Ovary (tissue), 9 donors: ENCODE results near the gene TOPAZ1. TPM values are rescaled to one million over a fixed set of nuclear protein-coding genes. Genes with fewer than 3 reads are reported as not detected.

Source experiments
- DNase-seq, 5 donors: peaks; one replicate each; pipeline ENCODE4 v3.0.0-alpha.2; 2019 to 2020
- H3K27ac ChIP-seq, 2 donors: fragments of 200-600 bp; one replicate each; pipeline versions ENCODE4 v1.5.1 to v1.8.0; 2019 to 2022
- H3K27me3 ChIP-seq: fragments of 200-600 bp; one replicate; pipeline ENCODE4 v1.8.0; 2022
- H3K36me3 ChIP-seq: fragments of 200-600 bp; sonication (generic); one replicate; pipeline ENCODE4 v1.5.1; 2019
- H3K4me1 ChIP-seq: one replicate; pipeline ENCODE4 v1.8.1; 2013; ENCODE audit warnings: mild to moderate bottlenecking, moderate library complexity; ENCODE audit not compliant: insufficient read depth
- H3K4me3 ChIP-seq: fragments of 200-600 bp; sonication (generic); one replicate; pipeline ENCODE4 v1.5.1; 2017
- H3K9me3 ChIP-seq, 2 donors: fragments of 200-600 bp in 1 of 2; sonication (generic) in 1 of 2; one replicate each; pipeline versions ENCODE4 v1.5.1 to v1.8.1; 2013 to 2019; ENCODE audit warnings: mild to moderate bottlenecking in 1 of 2, moderate library complexity in 1 of 2
- EP300 ChIP-seq: sonication (generic); formaldehyde crosslinking; IDR thresholded peaks from one replicate; pipeline ENCODE4 v1.6.1; 2017; ENCODE audit warnings: antibody characterized with exemption
- POLR2A ChIP-seq: fragments of 450-650 bp; IDR thresholded peaks from one replicate; pipeline ENCODE4 v1.6.1; 2017; ENCODE audit warnings: antibody characterized with exemption, mild to moderate bottlenecking, moderate library complexity
- WGBS, 3 donors: extraction: QIAGEN DNeasy Blood & Tissue Kit in 1 of 3; methylation state at CpG; one replicate each; pipeline versions ENCODE4 v1.1.5 to v1.1.7; 2013 to 2017; 5-methylcytosine and 5-hydroxymethylcytosine counted together
- intact Hi-C, 4 donors: fragments of 100-400 bp; cut with DNase I; formaldehyde crosslinking; loops; one replicate each; pipeline versions ENCODE4 v1.11.0 to v1.15.1; 2022 to 2023
- polyA plus RNA-seq, 2 donors: library from polyadenylated mRNA; stranded (reverse); fragments of 200-250 nt in 1 of 2; fragments of 350-450 nt in 1 of 2; fragmentation: Illumina TruSeq in 1 of 2; extraction: RNeasy Lipid Tissue Mini Kit (QIAGEN cat#74804) in 1 of 2; gene quantifications; one replicate each; pipeline ENCODE4 v1.2.3, GENCODE V29; 2013 to 2014
- total RNA-seq, 7 donors: library from RNA; depleted of rRNA in 2 of 7; stranded (reverse); fragments of >200 nt in 2 of 7; fragmentation: NEBNext Ultra II Directional in 3 of 7; extraction: Animal tissue kit (Norgen Biotek cat#: 25700) in 3 of 7; gene quantifications; one replicate each; pipeline versions ENCODE4 v1.1.0 to v1.2.4, GENCODE V29; 2016 to 2023
- TF ChIP-seq, protein P1 (sequence below), 3 donors: fragments of 450-650 bp in 2 of 3; fragments of 200-600 bp in 1 of 3; IDR thresholded peaks; one replicate each; pipeline versions ENCODE4 v1.5.1 to v1.8.0; 2016 to 2022; ENCODE audit warnings: antibody characterized with exemption in 3 of 3, mild to moderate bottlenecking in 1 of 3
- donor health status: DM: no; HTN: no; CAD: no; lungs with moderate emphysema.
- donor health status: DM: no; HTN: no; CAD: no.
- donor health status: Bipolar disorder and iron deficiency.
- donor health status: DM: yes; HTN: yes; CAD: no.
- donor health status: DM: no; HTN: no; CAD: no.
- donor health status: DM: yes; HTN: yes; CAD: no.

Gene TOPAZ1
- total and polyA plus RNA-seq, 9 donors: 0.02 TPM; not detected in 8

- WGBS, 3 donors: 85 to 92% (median 90%) methylated on average over 2 of the region's 2 CpGs
- no peaks in the 10 kb centered on the region for H3K27me3 ChIP-seq
- intact Hi-C loops: no loop called here
- no peaks in the 10 kb centered on the region for H3K4me1 ChIP-seq
- H3K36me3 ChIP-seq: no peaks in the 10 kb centered on the region
- no peak overlapping the region for H3K4me3 ChIP-seq
- no peak for DNase-seq
- TF ChIP-seq POLR2A: no peak
- TF ChIP-seq, protein P1, sequence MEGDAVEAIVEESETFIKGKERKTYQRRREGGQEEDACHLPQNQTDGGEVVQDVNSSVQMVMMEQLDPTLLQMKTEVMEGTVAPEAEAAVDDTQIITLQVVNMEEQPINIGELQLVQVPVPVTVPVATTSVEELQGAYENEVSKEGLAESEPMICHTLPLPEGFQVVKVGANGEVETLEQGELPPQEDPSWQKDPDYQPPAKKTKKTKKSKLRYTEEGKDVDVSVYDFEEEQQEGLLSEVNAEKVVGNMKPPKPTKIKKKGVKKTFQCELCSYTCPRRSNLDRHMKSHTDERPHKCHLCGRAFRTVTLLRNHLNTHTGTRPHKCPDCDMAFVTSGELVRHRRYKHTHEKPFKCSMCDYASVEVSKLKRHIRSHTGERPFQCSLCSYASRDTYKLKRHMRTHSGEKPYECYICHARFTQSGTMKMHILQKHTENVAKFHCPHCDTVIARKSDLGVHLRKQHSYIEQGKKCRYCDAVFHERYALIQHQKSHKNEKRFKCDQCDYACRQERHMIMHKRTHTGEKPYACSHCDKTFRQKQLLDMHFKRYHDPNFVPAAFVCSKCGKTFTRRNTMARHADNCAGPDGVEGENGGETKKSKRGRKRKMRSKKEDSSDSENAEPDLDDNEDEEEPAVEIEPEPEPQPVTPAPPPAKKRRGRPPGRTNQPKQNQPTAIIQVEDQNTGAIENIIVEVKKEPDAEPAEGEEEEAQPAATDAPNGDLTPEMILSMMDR (IDR thresholded peaks at IDR 0.05): no peak
- TF ChIP-seq EP300: no peak
- H3K27ac ChIP-seq: no peak overlapping the region
- H3K9me3 ChIP-seq: no peaks in the 10 kb centered on the region
Measured at GRCh38 chr3:44284949-44285348, 43.3 kb downstream of the TOPAZ1 start.

DNA sequence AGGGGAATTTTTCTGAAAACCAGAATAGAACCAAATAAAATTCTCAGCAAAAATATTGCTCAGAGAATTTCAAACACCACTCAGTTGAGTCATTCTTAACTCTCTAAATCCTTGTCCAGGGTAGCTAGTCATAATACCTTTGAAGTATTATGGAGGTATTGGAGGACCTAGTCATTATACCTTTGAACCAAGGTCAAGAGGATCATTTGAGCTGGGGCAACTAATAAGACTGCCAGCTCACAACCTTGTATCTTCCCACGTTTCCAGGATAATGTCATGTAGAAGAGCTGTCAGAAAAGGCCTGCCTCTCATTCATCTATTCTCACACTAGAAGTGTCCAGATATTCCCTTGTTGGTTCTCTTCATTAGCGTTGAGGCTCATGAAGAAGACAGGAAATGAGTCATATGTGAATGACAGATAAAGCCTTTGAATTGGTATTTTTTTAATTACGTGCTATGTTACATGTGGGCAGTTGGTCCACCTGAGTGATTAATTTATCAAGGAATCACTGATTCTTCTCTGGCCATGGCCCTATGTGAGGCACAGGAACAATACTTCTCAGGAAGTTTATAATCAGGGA, 48.3 kb downstream of the TOPAZ1 start:
- no peak for DNase-seq
- WGBS, 3 donors: 58 to 71% (median 59%) methylated on average over 3 of the region's 3 CpGs
- H3K27ac ChIP-seq: no peak overlapping the region
- H3K27me3 ChIP-seq: no peaks in the 10 kb centered on the region
- intact Hi-C loops: no loop called here
- H3K9me3 ChIP-seq: no peaks in the 10 kb centered on the region
- H3K4me3 ChIP-seq: no peak overlapping the region
- no peaks in the 10 kb centered on the region for H3K36me3 ChIP-seq
- TF ChIP-seq POLR2A (no peak), EP300 (no peak)
- TF ChIP-seq, protein P1 (IDR thresholded peaks at IDR 0.05): no peak
- H3K4me1 ChIP-seq: no peaks in the 10 kb centered on the region

DNA sequence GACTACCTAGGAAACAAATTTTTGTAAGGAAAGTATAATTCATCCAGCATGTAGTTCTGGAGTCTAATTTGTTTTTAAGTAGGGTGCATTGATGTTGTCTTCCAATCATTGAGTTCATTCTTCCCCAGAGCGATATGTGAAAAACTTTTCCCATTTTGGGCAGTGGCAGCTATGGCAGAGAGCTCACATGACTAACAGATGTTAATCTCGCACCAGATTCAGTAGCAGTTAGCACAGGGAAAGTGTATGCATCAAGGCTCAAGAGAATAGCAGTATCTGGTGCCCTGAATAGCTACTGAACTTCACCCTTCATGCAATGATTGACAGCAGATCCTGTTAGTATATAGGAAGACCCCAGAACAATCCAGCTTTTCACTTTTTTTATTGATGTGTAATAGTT, 50.6 kb downstream of the TOPAZ1 start:
- no peaks in the 10 kb centered on the region for H3K36me3 ChIP-seq
- no peaks in the 10 kb centered on the region for H3K4me1 ChIP-seq
- TF ChIP-seq POLR2A: no peak
- TF ChIP-seq, protein P1 (IDR thresholded peaks at IDR 0.05): no peak
- no peak for TF ChIP-seq EP300
- no peak overlapping the region for H3K4me3 ChIP-seq
- 82 to 93% (median 86%) methylated on average over 2 of the region's 2 CpGs for WGBS, 3 donors
- no peak overlapping the region for H3K27ac ChIP-seq
- intact Hi-C loops: no loop called here
- no peak for DNase-seq
- no peaks in the 10 kb centered on the region for H3K27me3 ChIP-seq
- H3K9me3 ChIP-seq: no peaks in the 10 kb centered on the region

- Histone ChIP-seq H3K4me1 (no peaks in the 10 kb centered on the region), H3K36me3 (no peaks in the 10 kb centered on the region), H3K9me3 (no peaks in the 10 kb centered on the region), H3K27me3 (no peaks in the 10 kb centered on the region), H3K27ac (no peak overlapping the region), H3K4me3 (no peak overlapping the region)
- TF ChIP-seq, protein P1 (IDR thresholded peaks at IDR 0.05): no peak
- TF ChIP-seq POLR2A (no peak), EP300 (no peak)
- DNase-seq: no peak
- intact Hi-C loops: no loop called here
- WGBS, 3 donors: 91 to 93% (median 93%) methylated on average over 1 of the region's 1 CpG
Measured at GRCh38 chr3:44292947-44293346, 51.3 kb downstream of the TOPAZ1 start.
